Type B pancreatic cell (in vitro differentiated cells): ENCODE data around the gene SBNO2. TPM values are rescaled to one million over a fixed set of nuclear protein-coding genes. Genes with fewer than 3 reads are reported as not detected.

Experiments used
- DNase-seq: peaks from one replicate; pipeline ENCODE4 v3.0.0; 2021; ENCODE audit warnings: mixed read lengths; ENCODE audit not compliant: unreplicated experiment; ENCODE audit errors: extremely low spot score
- H3K27ac Mint-ChIP-seq: 2 replicates; pipeline ENCODE4 v1.8.0; 2021; ENCODE audit warnings: mild to moderate bottlenecking, mixed read lengths
- H3K27me3 Mint-ChIP-seq: 2 replicates; pipeline ENCODE4 v1.8.0; 2021; ENCODE audit warnings: mixed read lengths
- H3K36me3 Mint-ChIP-seq: 2 replicates; pipeline ENCODE4 v1.8.0; 2021; ENCODE audit warnings: mixed read lengths
- H3K4me1 Mint-ChIP-seq: one replicate; pipeline ENCODE4 v1.8.0; 2021; ENCODE audit warnings: mixed read lengths; ENCODE audit not compliant: unreplicated experiment
- H3K4me3 Mint-ChIP-seq: 2 replicates; pipeline ENCODE4 v1.8.0; 2021; ENCODE audit warnings: mild to moderate bottlenecking, mixed read lengths
- H3K9me3 Mint-ChIP-seq: 2 replicates; pipeline ENCODE4 v1.8.0; 2021; ENCODE audit warnings: mixed read lengths
- total RNA-seq: library from RNA; stranded (reverse); gene quantifications from 2 replicates; pipeline ENCODE4 v1.2.1, GENCODE V29; 2021; ENCODE audit warnings: low replicate concordance
- TF ChIP-seq, protein P1 (sequence below): fragments of 200-600 bp; sonication (generic); conservative IDR thresholded peaks from 2 replicates; pipeline ENCODE4 v1.5.0; 2021; ENCODE audit warnings: antibody characterized with exemption, mild to moderate bottlenecking

SBNO2 gene
- total RNA-seq, 1 donor from 2014 or later: 45.5 TPM

DNA sequence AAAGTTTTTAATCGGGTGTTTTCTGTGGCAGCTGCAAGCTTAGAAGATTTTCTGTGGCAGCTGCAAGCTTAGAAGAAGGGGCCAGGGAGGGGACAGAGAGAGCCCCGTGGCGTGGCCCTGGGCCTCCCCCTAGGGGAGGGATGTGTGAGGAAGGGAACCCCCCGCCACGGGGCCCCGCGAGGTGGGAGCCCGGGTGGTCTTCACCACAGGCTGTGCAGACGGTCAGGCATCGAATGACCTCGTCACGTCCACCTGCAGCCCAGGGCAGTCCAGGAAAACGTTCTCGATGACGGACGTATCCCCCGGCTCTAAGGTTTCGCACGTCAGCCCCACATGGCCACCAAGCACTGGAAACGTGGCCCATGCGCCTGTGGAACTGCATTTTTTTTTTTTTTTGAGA lies 87.5 kb downstream of the SBNO2 start:
- H3K4me1 Mint-ChIP-seq: no peaks in the 10 kb centered on the region
- no peak for DNase-seq
- TF ChIP-seq, protein P1, sequence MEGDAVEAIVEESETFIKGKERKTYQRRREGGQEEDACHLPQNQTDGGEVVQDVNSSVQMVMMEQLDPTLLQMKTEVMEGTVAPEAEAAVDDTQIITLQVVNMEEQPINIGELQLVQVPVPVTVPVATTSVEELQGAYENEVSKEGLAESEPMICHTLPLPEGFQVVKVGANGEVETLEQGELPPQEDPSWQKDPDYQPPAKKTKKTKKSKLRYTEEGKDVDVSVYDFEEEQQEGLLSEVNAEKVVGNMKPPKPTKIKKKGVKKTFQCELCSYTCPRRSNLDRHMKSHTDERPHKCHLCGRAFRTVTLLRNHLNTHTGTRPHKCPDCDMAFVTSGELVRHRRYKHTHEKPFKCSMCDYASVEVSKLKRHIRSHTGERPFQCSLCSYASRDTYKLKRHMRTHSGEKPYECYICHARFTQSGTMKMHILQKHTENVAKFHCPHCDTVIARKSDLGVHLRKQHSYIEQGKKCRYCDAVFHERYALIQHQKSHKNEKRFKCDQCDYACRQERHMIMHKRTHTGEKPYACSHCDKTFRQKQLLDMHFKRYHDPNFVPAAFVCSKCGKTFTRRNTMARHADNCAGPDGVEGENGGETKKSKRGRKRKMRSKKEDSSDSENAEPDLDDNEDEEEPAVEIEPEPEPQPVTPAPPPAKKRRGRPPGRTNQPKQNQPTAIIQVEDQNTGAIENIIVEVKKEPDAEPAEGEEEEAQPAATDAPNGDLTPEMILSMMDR: no peak
- no peaks in the 10 kb centered on the region for H3K9me3 Mint-ChIP-seq
- H3K27ac Mint-ChIP-seq: no peak overlapping the region
- no peaks in the 10 kb centered on the region for H3K36me3 Mint-ChIP-seq
- H3K4me3 Mint-ChIP-seq: no peak overlapping the region
- H3K27me3 Mint-ChIP-seq: no peaks in the 10 kb centered on the region

DNA sequence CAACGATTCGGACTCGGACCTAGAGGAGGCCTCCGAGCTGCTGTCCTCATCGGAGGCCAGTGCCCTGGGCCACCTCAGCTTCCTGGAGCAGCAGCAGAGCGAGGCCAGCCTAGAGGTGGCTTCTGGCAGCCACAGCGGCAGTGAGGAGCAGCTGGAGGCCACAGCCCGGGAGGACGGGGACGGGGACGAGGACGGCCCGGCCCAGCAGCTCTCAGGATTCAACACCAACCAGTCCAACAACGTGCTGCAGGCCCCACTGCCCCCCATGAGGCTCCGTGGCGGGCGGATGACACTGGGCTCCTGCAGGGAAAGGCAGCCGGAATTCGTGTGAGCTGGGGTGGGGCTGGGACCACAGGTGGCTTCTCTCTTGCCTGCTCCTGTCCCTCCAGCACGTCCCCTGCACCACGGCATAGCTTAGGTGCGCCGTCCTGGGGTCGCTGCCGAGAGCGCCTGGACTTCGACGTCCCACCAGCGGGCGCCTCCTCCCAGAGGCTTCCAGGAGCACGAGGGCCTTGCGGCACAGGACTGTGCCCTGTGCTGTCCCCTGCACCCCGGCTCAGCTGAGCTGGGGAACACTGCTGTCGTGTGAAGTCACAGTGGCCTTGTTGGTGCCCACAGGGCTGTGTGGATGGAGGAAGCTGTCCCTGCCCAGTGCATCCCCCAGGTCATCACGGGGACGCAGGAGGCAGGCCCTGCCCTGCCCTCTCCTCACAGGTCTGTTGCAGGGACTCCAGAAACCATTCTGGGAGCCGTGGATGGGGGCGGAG lies 88.2 kb downstream of the SBNO2 start:
- Mint-ChIP-seq H3K9me3 (no peaks in the 10 kb centered on the region), H3K4me3 (no peak overlapping the region), H3K27me3 (no peaks in the 10 kb centered on the region), H3K4me1 (no peaks in the 10 kb centered on the region), H3K36me3 (no peaks in the 10 kb centered on the region), H3K27ac (no peak overlapping the region)
- DNase-seq: no peak
- TF ChIP-seq, protein P1: no peak

DNA sequence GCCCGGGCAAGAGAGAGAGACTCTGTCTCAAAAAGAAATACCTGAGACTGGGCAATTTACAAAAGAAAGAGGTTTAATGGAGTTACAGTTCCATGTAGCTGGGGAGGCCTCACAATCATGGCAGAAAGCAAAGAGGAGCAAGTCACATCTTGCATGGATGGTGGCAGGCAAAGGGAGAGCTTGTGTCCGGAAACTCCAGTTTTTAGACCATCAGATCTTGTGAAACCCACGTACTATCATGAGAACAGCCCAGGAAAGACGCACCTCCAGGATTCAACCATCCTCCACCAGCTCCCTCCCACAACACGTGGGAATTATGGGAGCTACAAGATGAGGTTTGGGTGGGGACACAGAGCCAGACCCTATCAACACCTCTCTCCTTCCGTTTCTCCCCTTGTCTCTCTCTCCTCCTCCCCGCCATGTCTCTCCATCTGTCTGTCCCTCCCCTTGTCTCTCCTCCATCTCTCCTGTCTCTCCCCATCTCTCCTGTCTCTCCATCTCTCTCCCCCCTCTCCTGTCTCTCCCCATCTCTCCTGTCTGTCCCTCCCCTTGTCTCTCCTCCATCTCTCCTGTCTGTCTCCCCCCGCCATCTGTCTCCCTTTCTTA lies 88.9 kb downstream of the SBNO2 start:
- TF ChIP-seq, protein P1: no peak
- DNase-seq: no peak
- Mint-ChIP-seq H3K27ac (peak overlapping the region; percentile 37), H3K36me3 (no peaks in the 10 kb centered on the region), H3K9me3 (no peaks in the 10 kb centered on the region), H3K27me3 (no peaks in the 10 kb centered on the region), H3K4me1 (no peaks in the 10 kb centered on the region), H3K4me3 (no peak overlapping the region)

DNA sequence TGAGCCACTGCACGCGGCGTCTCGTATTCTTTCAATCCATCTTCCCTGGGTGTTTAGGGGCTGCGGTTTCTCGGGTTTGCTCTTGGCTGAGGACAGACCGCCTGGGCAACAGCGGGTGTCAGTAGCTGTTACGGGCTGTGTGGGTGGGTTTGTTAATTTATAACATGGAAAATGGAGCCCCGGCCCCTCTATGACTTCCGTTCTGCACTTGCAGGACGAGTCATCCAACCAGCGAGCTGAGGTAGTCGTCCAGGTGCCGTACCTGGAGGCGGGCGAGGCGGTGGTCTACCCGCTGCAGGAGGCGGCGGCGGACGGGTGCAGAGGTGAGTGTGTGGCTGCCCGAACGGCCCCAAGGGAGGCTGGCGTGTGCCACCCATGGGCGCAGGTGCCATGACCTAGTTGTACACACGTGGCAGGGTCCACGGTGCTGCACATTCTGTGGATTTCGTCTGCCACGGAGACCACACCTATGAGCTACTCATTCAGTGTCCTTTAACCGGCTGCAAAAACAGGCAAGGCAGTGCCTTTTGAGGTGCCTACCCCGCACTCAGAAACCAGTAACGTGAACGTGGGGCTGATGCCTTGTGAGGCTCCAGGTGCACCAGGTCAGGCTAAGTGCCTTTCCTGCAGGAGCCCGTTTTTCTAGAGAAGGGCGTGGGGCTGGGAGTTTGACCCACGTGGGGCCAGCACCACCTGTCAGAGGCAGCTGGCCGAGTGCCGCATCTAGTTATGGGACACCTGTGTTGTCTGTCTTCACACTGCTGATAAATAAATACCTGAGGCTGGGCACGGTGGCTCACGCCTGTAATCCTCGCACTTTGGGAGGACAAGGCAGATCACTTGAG lies 89.8 kb downstream of the SBNO2 start:
- TF ChIP-seq, protein P1: no peak
- no peak for DNase-seq
- no peak overlapping the region for H3K4me3 Mint-ChIP-seq
- no peaks in the 10 kb centered on the region for H3K9me3 Mint-ChIP-seq
- H3K27me3 Mint-ChIP-seq: no peaks in the 10 kb centered on the region
- peak overlapping the region; percentile 43 for H3K27ac Mint-ChIP-seq
- no peaks in the 10 kb centered on the region for H3K36me3 Mint-ChIP-seq
- H3K4me1 Mint-ChIP-seq: no peaks in the 10 kb centered on the region

DNA sequence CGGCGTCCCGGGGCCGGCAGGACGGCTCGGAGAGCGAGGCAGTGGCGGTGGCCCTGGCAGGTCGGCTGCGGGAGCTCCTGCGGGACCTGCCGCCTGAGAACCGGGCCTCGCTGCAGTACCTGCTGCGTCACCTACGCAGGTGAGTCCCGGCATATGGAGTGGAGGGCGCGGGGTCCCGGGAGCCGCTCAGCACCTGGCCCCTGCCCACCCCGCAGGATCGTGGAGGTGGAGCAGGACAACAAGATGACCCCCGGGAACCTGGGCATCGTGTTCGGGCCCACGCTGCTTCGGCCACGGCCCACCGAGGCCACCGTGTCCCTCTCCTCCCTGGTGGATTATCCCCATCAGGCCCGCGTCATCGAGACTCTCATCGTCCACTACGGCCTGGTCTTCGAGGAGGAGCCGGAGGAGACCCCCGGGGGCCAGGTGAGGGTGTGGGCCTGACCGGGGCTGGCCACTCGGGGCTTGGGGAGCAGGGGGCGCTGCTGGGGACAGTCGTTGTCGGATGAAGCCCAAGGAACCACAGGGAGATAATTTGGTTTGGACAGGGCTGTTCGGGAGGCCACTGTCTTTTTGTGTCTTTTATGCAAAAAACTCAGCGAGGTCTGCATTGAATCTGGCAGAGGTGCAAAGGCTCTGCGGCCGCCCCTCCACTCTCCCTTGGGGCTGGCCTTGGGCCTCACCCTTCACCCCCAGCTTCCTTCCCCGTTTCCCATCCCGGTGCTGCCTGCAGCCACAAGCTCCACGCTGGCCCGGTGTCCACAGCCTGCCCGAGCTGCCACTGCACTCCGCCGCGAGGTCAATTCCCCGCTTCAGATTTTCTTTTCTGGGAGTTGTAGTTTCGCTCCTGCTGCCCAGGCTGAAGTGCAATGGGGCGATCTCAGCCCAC lies 90.9 kb downstream of the SBNO2 start:
- no peaks in the 10 kb centered on the region for H3K27me3 Mint-ChIP-seq
- H3K9me3 Mint-ChIP-seq: no peaks in the 10 kb centered on the region
- no peak overlapping the region for H3K4me3 Mint-ChIP-seq
- no peaks in the 10 kb centered on the region for H3K4me1 Mint-ChIP-seq
- TF ChIP-seq, protein P1: no peak
- no peak for DNase-seq
- no peaks in the 10 kb centered on the region for H3K36me3 Mint-ChIP-seq
- H3K27ac Mint-ChIP-seq: peak overlapping the region; percentile 43
